H1 (cell line): ENCODE measurements around the gene CTSV.

Source experiments
- ATF2 ChIP-seq: IDR thresholded peaks from 2 replicates; pipeline ENCODE4 v1.6.1; 2012; ENCODE audit warnings: low read length, inconsistent platforms
- CREB1 ChIP-seq: IDR thresholded peaks from 2 replicates; pipeline ENCODE4 v1.6.1; 2012; ENCODE audit warnings: inconsistent platforms
- EP300 ChIP-seq, 2 experiments: IDR thresholded peaks; 1 replicate in 1 of 2; 2 replicates in 1 of 2; pipeline ENCODE4 v1.6.1; 2011 to 2012; ENCODE audit warnings: low read depth in 2 of 2, low read length in 2 of 2, mild to moderate bottlenecking in 2 of 2, borderline replicate concordance in 1 of 2, inconsistent platforms in 1 of 2, moderate library complexity in 1 of 2
- JUN ChIP-seq: IDR thresholded peaks from 2 replicates; pipeline ENCODE4 v1.6.1; 2011; ENCODE audit warnings: low read depth, mild to moderate bottlenecking, improper control_type of control experiment, low read length
- KDM1A ChIP-seq: fragments of 200-600, 300-600 bp; sonication (generic); IDR thresholded peaks from 2 replicates; pipeline ENCODE4 v1.7.1; 2016; ENCODE audit warnings: mild to moderate bottlenecking, low read length, borderline replicate concordance
- POLR2A ChIP-seq, 2 experiments: IDR thresholded peaks; 1 replicate in 1 of 2; 2 replicates in 1 of 2; pipeline ENCODE4 v1.6.1; 2011; ENCODE audit warnings: low read depth in 2 of 2, low read length in 2 of 2, mild to moderate bottlenecking in 2 of 2; ENCODE audit errors: control extremely low read depth in 1 of 2
- POLR2AphosphoS5 ChIP-seq: IDR thresholded peaks from 2 replicates; pipeline ENCODE4 v1.6.1; 2011; ENCODE audit warnings: low read depth, low read length
- RAD21 ChIP-seq, 2 experiments: IDR thresholded peaks in 1 of 2; conservative IDR thresholded peaks in 1 of 2; 2 replicates each; pipeline ENCODE4 v1.6.1; 2011; ENCODE audit warnings: low read depth in 2 of 2, low read length in 2 of 2, improper control_type of control experiment in 1 of 2, inconsistent platforms in 1 of 2, mild to moderate bottlenecking in 1 of 2, moderate library complexity in 1 of 2
- RNF2 ChIP-seq: fragments of 200-900, 300-1000 bp; sonication (generic); IDR thresholded peaks from 2 replicates; pipeline ENCODE4 v1.7.1; 2016; ENCODE audit warnings: borderline replicate concordance, low read depth, mild to moderate bottlenecking, antibody characterized with exemption, low read length; ENCODE audit not compliant: poor library complexity, severe bottlenecking; ENCODE audit errors: missing control alignments
- USF2 ChIP-seq: IDR thresholded peaks from 2 replicates; pipeline ENCODE4 v1.6.1; 2011; ENCODE audit warnings: low read length, improper control_type of control experiment
- TF ChIP-seq, protein P1 (sequence below), 3 experiments: IDR thresholded peaks; 1 replicate in 2 of 3; 2 replicates in 1 of 3; pipeline versions ENCODE4 v1.5.1 to v1.6.1; 2011; ENCODE audit warnings: low read length in 3 of 3, mild to moderate bottlenecking in 3 of 3, inconsistent platforms in 2 of 3, low read depth in 1 of 3, moderate library complexity in 1 of 3; ENCODE audit not compliant: insufficient read depth in 1 of 3; ENCODE audit errors: control extremely low read depth in 1 of 3

DNA sequence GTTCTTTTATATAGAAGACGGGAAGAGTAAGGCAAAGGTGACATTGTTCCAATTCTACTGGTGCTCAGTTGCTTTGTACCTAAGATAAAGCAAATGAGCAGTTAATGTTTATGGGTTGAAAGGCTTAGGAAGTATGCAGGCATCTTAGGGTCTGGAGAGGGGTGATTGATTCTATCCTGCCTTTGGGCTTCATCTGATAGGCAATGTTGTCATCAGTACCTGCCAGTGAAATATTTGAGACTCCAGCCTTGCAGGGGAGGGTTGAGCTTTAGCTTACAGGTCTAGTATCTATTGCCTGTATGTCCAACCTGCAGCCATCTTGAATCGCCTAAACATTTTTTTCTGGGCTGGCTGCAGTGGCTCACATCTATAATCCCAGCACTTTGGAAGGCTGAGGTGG is 13.8 kb upstream of the CTSV start:
- TF ChIP-seq, protein P1, sequence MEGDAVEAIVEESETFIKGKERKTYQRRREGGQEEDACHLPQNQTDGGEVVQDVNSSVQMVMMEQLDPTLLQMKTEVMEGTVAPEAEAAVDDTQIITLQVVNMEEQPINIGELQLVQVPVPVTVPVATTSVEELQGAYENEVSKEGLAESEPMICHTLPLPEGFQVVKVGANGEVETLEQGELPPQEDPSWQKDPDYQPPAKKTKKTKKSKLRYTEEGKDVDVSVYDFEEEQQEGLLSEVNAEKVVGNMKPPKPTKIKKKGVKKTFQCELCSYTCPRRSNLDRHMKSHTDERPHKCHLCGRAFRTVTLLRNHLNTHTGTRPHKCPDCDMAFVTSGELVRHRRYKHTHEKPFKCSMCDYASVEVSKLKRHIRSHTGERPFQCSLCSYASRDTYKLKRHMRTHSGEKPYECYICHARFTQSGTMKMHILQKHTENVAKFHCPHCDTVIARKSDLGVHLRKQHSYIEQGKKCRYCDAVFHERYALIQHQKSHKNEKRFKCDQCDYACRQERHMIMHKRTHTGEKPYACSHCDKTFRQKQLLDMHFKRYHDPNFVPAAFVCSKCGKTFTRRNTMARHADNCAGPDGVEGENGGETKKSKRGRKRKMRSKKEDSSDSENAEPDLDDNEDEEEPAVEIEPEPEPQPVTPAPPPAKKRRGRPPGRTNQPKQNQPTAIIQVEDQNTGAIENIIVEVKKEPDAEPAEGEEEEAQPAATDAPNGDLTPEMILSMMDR (IDR thresholded peaks at IDR 0.05; ENCODE audit: control extremely low read depth in 1 of 3, insufficient read depth in 1 of 3, low read depth in 1 of 3, low read length in 3 of 3), result no peak
- TF ChIP-seq USF2 (no peak), KDM1A (no peak), POLR2AphosphoS5 (no peak), ATF2 (no peak), EP300 (IDR thresholded peaks at IDR 0.05; ENCODE audit: borderline replicate concordance in 1 of 2, low read depth in 2 of 2, low read length in 2 of 2) (no peak), POLR2A (IDR thresholded peaks at IDR 0.05; ENCODE audit: control extremely low read depth in 1 of 2, low read depth in 2 of 2, low read length in 2 of 2) (no peak), RNF2 (no peak), CREB1 (no peak), JUN (no peak), RAD21 (IDR thresholded peaks at IDR 0.05 in 1 of 2, conservative IDR thresholded peaks at IDR 0.05 in 1 of 2; ENCODE audit: low read depth in 2 of 2, low read length in 2 of 2) (no peak)
